Left colon (tissue), 2 donors: Measurements from ENCODE around the gene HBEGF. TPM values are rescaled to one million over a fixed set of nuclear protein-coding genes. Genes with fewer than 3 reads are reported as not detected.
A peak's percentile ranks its signal among the peaks of the same experiment; 100 is the strongest.

ENCODE experiments used
- ATAC-seq: fragments of 200-7000 bp; cut with Tn5 transposase; one replicate; pipeline ENCODE4 v1.9.1; 2020; ENCODE audit warnings: mild to moderate bottlenecking, moderate library complexity
- DNase-seq, 2 donors: peaks; one replicate each; pipeline ENCODE4 v3.0.0-alpha.2; 2020
- intact Hi-C, 2 donors: fragments of 100-400 bp; cut with DNase I in 1 of 2; cut with micrococcal nuclease in 1 of 2; formaldehyde crosslinking; loops; one replicate each; pipeline versions ENCODE4 v1.11.2 to v1.14.0; 2022; cut with DNase I, micrococcal nuclease
- total RNA-seq, 2 donors: library from RNA; stranded (reverse); fragmentation: NEBNext Ultra II Directional; extraction: Animal tissue kit (Norgen Biotek cat#: 25700); gene quantifications; one replicate each; pipeline ENCODE4 v1.2.1, GENCODE V29; 2021
- donor health status: DM: no; HTN: no; CAD: no.
- donor health status: DM: yes; HTN: yes; CAD: no.

HBEGF gene
- total RNA-seq, 2 donors from 2014 or later = 11.4 to 11.9 TPM

DNA sequence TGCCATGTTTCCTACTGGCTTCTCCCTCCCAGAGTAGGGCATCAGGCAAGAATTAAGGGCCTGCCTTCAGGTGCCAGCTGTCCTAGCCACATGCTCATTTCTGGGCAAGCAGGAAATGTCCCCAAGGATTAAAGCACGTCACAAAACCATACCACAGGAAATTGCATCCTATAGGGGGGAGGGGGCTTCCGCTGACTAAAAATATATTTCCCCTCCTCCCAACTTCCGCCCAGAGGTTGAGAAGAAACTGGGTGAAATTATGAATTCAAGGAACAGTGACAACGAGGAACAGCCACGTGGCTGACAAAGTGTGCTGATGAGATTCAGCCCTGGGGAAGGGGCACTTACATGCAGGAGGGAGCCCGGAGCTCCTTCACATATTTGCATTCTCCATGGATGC, 4.1 kb downstream of the HBEGF start:
- intact Hi-C loops = no loop called here
- no peak for ATAC-seq
- no peak for DNase-seq

GRCh38 chr5:140341591-140341990, 4.8 kb downstream of the HBEGF start:
- intact Hi-C loops = no loop called here
- no peak for ATAC-seq
- DNase-seq = peak in 1 of 2 donors; percentile 45

DNA sequence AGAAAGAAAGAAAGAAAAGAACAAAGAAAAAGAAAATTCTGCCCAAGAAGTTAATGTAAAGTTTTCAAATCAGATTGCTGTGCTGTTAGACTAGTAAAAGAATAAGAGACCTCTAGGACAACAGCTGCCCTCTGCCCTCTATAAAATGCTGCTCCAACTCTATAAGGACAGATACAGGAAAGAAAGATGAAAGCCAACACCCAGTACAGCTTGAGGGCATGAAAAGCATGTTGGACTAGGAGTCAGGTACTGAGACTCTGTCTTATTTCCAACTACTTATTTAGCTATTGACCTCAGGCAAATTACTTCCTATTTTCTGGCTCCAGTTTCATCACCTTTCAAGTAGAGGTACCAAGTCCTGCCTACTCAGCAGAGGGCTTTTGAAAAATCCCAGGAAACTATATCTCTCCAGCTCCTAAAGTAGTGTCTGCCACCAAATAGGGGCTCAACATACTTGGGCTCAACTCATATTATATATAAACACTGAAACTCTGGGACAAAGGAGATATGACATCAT, 5.7 kb downstream of the HBEGF start:
- no peak for DNase-seq
- intact Hi-C loops = no loop called here
- peak; percentile 72 for ATAC-seq

DNA sequence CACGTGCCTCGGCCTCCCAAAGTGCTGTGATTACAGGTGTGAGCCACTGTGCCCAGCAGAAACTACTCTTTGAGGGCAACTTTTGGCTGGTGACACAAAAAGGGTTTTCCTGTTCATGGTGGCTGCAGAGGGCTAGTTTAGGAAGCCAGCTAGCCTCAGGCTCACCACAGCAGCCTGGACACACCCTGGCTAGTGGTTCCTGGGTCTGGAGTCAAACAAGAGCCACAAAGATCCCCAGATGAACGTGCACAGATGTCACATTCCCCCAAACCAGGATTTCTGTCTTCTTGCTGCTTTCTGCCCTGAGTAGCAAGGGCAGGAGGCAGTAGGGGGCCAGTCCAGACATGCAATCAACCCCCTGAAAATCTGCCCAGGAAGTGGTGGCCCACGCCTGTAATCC, 6.8 kb downstream of the HBEGF start:
- no peak for ATAC-seq
- intact Hi-C loops = no loop called here
- no peak for DNase-seq

DNA sequence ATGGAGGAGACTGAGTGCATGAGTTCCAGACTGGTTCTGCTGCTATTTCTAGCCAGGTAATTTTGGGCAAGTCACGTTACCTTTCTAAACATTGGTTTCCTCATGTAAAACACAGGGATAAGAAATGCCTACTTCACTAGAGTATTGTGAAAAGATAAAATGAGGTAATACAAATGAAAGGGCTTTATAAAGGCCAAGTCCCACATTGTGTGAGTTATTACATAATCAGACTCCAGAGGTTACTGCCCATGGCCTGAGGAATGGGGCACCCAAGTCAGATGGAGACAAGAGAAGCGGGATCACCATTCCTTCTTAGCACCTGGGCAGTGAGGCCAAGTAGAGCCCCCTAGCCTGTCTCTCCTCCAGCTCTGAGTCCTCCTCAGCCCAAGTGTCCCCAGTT, 7.5 kb downstream of the HBEGF start:
- DNase-seq = no peak
- intact Hi-C loops = no loop called here
- ATAC-seq = no peak

GRCh38 chr5:140338336-140338735, 8.1 kb downstream of the HBEGF start:
- intact Hi-C loops = no loop called here
- DNase-seq (no peak), ATAC-seq (no peak)

- no peak for DNase-seq
- no peak for ATAC-seq
- intact Hi-C loops = no loop called here
Measured at GRCh38 chr5:140337880-140338279, 8.5 kb downstream of the HBEGF start.

DNA sequence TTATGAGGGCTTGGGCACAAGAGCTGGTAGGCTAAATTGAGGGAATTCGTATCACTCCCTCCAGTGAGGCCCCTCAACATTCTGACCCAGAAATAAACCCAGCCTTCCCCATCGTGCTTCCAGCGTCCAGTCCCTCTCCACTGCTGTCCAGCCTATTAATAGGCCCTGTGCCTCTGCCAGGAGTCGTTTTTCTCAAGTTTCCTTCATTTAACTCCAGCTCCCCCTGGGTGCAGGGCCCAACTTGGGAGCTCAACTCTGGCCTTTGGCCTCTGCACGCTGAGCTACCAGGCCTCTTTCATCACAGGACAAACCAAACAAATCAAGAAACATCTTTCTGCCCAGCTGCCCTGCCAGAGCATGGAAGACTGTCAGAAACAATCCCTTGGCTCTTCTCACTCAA, 10.0 kb downstream of the HBEGF start:
- intact Hi-C loops = no loop called here
- DNase-seq = no peak
- no peak for ATAC-seq

DNA sequence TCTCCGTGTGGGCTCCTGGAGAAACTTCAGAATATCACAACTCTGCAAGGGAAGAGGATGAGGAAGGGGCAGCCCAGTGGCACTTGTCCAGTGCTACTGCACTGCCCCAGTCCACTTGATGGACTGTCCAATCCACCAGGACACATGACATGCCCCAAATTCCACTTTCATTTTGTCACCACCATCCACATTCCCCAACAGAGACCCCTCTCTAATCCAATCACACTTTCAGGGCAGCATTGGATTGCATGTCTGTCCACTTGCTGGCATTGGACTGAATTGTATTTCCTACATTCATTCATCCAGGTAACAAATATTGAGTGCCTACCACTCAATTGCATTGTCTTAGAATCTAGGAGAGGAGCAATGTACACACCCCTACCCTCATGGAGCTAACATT, 14.8 kb downstream of the HBEGF start:
- DNase-seq (no peak), ATAC-seq (no peak)

DNA sequence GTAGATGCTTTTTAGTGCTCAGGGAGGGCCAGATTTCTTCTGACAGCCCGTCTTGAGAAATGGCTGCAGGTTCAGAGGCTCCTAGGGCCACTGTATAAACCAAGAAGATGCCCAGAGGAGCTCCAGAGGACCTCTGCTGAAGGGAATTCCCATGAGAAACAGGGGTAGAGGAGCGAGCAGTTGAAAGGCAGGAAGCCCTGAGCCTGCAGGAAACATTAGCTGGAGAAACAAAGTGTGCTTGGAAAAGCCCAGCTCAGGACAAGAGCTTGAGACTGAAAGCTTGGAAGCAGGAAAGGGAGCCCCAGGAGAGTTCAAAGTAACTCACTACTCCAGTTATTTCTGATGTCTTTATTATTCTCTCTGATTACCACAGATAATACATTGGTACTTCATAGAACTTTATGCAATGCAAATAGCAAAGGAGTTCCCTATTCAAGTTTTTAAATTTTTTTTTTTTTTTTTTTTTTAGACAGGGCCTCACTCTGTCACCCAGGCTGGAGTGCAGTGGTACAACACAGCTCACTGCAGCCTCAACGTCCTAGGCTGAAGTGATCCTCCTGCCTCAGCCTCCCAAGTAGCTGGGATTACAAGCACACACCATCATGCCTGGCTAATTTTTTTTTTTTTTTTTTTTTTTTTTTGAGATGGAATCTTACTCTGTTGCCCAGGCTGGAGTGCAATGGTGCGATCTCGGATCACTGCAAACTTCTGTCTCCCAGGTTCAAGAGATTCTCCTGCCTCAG, 16.5 kb downstream of the HBEGF start:
- DNase-seq = no peak
- intact Hi-C loops = no loop called here
- ATAC-seq = no peak

More for the DNA sequence above, 14.8 kb downstream of the HBEGF start:
- intact Hi-C loops = no loop called here

GRCh38 chr5:140328036-140328764, 18.2 kb downstream of the HBEGF start:
- intact Hi-C loops = no loop called here
- peak; percentile 64 for ATAC-seq
- no peak for DNase-seq

- DNase-seq (no peak), ATAC-seq (no peak)
- intact Hi-C loops = no loop called here
Measured at GRCh38 chr5:140327589-140327988, 18.8 kb downstream of the HBEGF start.

DNA sequence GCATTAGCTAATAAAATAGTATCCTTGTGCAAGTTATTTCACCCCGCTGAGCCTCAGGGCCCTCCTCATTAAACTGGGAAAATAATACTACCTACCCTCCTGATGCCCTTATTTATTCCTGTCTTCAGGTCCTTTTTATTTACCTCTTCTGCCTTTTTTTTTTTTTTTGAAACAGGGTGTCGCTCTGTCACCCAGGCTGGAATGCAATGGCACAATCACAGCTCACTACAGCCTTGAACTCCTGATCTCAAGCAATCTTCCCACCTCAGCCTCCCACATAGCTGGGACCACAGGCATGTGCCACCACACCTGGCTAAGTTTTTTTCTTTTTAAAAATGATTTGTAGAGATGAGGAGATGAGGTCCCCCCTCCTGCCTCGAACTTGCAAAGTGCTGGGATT, 20.9 kb downstream of the HBEGF start:
- intact Hi-C loops = no loop called here
- DNase-seq (no peak), ATAC-seq (no peak)

- ATAC-seq = no peak
- intact Hi-C loops = no loop called here
Measured at GRCh38 chr5:140324617-140325241, 21.7 kb downstream of the HBEGF start.

GRCh38 chr5:140324041-140324600, 22.3 kb downstream of the HBEGF start:
- no peak for ATAC-seq
- DNase-seq = no peak
- intact Hi-C loops = no loop called here

More at GRCh38 chr5:140324617-140325241, 21.7 kb downstream of the HBEGF start:
- no peak for DNase-seq

DNA sequence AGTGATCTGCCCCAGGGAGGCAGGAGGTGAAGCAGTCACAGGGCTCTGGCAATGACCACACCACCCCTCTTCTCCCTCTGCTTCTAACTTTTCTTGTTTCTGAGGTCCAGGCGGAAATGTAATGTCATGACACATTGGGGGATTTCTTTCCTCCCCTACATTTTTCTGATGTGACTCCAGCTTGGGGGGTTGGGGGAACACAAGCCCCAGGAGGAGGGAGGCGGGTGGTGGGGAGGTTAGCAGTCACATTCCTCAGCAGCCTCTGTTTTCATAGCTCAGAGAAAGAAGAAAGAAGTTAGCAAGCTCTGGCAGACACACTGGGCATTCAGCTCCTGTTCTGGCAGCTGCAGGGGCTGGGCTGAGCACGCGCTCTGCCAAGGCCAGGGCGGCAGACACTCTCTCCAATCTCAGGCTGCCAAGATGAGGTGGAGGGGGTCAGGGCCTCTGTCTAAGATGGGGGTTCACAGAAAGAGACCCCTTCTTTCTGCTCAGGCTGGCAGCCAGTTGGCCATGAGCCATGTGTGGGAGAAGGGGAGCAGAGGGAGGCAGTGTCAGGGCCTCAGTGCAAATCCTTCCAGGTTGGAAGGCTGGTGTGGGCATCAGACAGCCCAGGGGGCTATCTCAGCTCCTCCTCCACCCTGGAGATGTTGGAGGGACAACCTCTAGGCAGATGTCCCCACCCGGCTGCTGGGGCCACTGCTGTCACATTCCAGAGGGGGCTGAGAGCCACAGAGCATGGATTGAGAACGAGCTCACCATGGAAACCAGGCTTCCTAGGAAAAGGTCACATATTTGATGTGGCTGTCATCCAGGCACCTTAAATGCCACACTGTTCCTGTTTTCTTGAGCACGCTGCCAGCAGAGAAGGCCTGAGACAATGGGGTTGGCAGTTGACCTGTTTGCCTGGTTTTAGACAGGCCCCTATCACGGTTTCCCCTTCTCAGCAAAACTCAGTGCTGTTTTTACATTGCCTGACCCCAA, 23.4 kb downstream of the HBEGF start:
- ATAC-seq = no peak
- intact Hi-C loops = no loop called here

GRCh38 chr5:140321796-140322195, 24.6 kb downstream of the HBEGF start:
- DNase-seq (peak in 1 of 2 donors; percentile 48), ATAC-seq (peak; percentile 39)
- intact Hi-C loops = no loop called here

More for the DNA sequence above, 23.4 kb downstream of the HBEGF start:
- no peak for DNase-seq

GRCh38 chr5:140319833-140320232, 26.6 kb downstream of the HBEGF start:
- intact Hi-C loops = no loop called here
- ATAC-seq = no peak
- no peak for DNase-seq
